K562 (cell line): ENCODE measurements around the gene SYNGR4. TPM values are rescaled to one million over a fixed set of nuclear protein-coding genes. Genes with fewer than 3 reads are reported as not detected.

Experiments
- BRD9 ChIP-seq: fragments of 450-650 bp; IDR thresholded peaks from 2 replicates; pipeline ENCODE4 v1.6.1; 2018; ENCODE audit warnings: low read depth; ENCODE audit not compliant: partially characterized antibody
- DEAF1 ChIP-seq: fragments of 450-650 bp; formaldehyde crosslinking; IDR thresholded peaks from 2 replicates; pipeline ENCODE4 v1.4.0; 2020; ENCODE audit warnings: mild to moderate bottlenecking, moderate library complexity
- ERF ChIP-seq: fragments of 450-650 bp; formaldehyde crosslinking; IDR thresholded peaks from 2 replicates; pipeline ENCODE4 v1.4.0; 2020; ENCODE audit warnings: mild to moderate bottlenecking, mixed read lengths
- GTF3C2 ChIP-seq: IDR thresholded peaks from 3 replicates; pipeline ENCODE4 v1.6.1; 2011; ENCODE audit warnings: borderline replicate concordance, mild to moderate bottlenecking, moderate library complexity; ENCODE audit not compliant: insufficient read length; ENCODE audit errors: extremely low read depth
- HIVEP1 ChIP-seq: fragments of 250-450 bp; sonication (Bioruptor Pico); IDR thresholded peaks from 2 replicates; pipeline ENCODE4 v1.4.0; 2020; ENCODE audit warnings: mild to moderate bottlenecking
- NR2C1 ChIP-seq, 2 experiments: fragments of 450-650 bp; IDR thresholded peaks; 2 replicates each; pipeline ENCODE4 v1.6.1; 2017; ENCODE audit warnings: mild to moderate bottlenecking in 2 of 2, antibody characterized with exemption in 1 of 2, inconsistent platforms in 1 of 2, missing compliant biosample characterization in 1 of 2, missing genetic modification characterization in 1 of 2
- SLC30A9 ChIP-seq: fragments of 250-450 bp; sonication (Bioruptor Pico); IDR thresholded peaks from 2 replicates; pipeline ENCODE4 v1.8.0; 2022; ENCODE audit warnings: mild to moderate bottlenecking, moderate library complexity
- polyA plus RNA-seq, 8 experiments: library from polyadenylated mRNA; depleted of rRNA in 4 of 8; stranded (reverse) in 5 of 8; unstranded in 3 of 8; fragments of >200 nt; fragmentation: Nextera tagmentation in 2 of 8; fragmentation: Illumina TruSeq in 1 of 8; extraction: Ambion mirVana in 2 of 8; extraction: Trizol in 1 of 8; gene quantifications; 2 replicates each; pipeline versions ENCODE4 v1.2.1 to v1.2.3, GENCODE V29; 2011 to 2014; ENCODE audit warnings: inconsistent platforms in 1 of 8, missing spikeins in 1 of 8
- total RNA-seq, 7 experiments: library from RNA; depleted of rRNA in 6 of 7; stranded (reverse); fragments of >200 nt in 6 of 7; fragmentation: Illumina TruSeq in 2 of 7; extraction: Trizol in 2 of 7; gene quantifications; 2 replicates each; pipeline versions ENCODE4 v1.2.1 to v1.2.3, GENCODE V29; 2011 to 2021; ENCODE audit warnings: low replicate concordance in 1 of 7
- TF ChIP-seq, protein P1 (sequence below): fragments of 250-450 bp; sonication (Bioruptor Pico); IDR thresholded peaks from 2 replicates; pipeline ENCODE4 v1.4.0; 2020; ENCODE audit warnings: mild to moderate bottlenecking
- TF ChIP-seq, protein P2 (sequence below): fragments of 200-400 bp; formaldehyde crosslinking; IDR thresholded peaks from 2 replicates; pipeline ENCODE4 v1.6.1; 2017; ENCODE audit warnings: mild to moderate bottlenecking, low read depth, low read length, moderate library complexity
- TF ChIP-seq, protein P3 (sequence below): conservative IDR thresholded peaks from 2 replicates; pipeline ENCODE4 v1.6.1; 2011; ENCODE audit warnings: low read depth, mild to moderate bottlenecking, low read length; ENCODE audit not compliant: control insufficient read depth

Gene SYNGR4
- total and polyA plus RNA-seq, 9 of the 15 experiments (the other 6 are each of a cell fraction or from before 2014, with no cell fraction given): 0.07 to 0.14 TPM; not detected in 7

DNA sequence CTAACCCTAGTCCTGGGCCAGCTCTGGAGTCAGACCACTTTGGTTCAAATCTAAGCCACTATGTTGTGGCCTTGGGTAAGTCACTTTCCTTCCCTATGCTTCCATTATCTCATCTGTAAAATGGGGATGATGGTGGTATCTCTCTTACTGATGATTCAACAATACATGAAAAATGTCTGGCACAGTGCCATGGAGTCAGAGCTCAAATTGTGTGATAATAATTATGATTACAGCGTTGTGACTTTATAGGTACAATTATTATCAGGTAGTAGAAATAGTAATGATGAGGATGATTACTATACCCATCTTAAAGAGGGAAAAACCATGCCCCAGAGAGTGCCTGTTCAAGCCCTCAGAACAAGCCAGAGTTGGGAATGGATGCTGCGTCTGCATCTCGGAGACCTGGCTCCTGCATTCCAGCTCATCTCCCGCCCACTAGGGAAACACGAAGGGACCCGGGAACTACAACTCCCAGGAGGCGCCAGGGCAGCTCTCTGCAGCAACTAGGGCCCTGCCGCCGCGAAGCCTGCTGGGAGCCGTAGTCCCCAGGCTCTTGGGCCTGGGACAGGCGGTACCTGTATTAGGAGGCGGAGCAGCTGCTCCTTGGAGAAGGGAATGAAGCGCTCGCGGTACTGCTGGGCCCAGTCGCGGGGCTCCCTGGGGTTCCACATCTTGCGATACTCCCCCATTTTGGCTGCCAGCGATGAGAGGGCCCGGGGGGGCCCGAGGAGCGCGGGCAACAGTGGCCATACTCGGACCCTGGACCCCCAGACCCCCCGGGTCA, 1.3 kb upstream of the SYNGR4 start (continued):
- TF ChIP-seq ERF (CRISPR knock-in tag) (peak; percentile 78; the same call in 1 of the 2 replicates), GTF3C2 (no peak), NR2C1 (IDR thresholded peaks at IDR 0.05) (no peak), NR2C1 (tag; IDR thresholded peaks at IDR 0.05) (no peak), BRD9 (no peak), SLC30A9 (CRISPR knock-in tag) (no peak), DEAF1 (CRISPR knock-in tag) (no peak), HIVEP1 (0 out of 2 replicates have a peak, but pooled peaks have one; percentile 29)
- TF ChIP-seq, protein P1, sequence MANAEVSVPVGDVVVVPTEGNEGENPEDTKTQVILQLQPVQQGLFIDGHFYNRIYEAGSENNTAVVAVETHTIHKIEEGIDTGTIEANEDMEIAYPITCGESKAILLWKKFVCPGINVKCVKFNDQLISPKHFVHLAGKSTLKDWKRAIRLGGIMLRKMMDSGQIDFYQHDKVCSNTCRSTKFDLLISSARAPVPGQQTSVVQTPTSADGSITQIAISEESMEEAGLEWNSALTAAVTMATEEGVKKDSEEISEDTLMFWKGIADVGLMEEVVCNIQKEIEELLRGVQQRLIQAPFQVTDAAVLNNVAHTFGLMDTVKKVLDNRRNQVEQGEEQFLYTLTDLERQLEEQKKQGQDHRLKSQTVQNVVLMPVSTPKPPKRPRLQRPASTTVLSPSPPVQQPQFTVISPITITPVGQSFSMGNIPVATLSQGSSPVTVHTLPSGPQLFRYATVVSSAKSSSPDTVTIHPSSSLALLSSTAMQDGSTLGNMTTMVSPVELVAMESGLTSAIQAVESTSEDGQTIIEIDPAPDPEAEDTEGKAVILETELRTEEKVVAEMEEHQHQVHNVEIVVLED (CRISPR knock-in tag): peak; percentile 57; the same call in 1 of the 2 replicates
- TF ChIP-seq, protein P2, sequence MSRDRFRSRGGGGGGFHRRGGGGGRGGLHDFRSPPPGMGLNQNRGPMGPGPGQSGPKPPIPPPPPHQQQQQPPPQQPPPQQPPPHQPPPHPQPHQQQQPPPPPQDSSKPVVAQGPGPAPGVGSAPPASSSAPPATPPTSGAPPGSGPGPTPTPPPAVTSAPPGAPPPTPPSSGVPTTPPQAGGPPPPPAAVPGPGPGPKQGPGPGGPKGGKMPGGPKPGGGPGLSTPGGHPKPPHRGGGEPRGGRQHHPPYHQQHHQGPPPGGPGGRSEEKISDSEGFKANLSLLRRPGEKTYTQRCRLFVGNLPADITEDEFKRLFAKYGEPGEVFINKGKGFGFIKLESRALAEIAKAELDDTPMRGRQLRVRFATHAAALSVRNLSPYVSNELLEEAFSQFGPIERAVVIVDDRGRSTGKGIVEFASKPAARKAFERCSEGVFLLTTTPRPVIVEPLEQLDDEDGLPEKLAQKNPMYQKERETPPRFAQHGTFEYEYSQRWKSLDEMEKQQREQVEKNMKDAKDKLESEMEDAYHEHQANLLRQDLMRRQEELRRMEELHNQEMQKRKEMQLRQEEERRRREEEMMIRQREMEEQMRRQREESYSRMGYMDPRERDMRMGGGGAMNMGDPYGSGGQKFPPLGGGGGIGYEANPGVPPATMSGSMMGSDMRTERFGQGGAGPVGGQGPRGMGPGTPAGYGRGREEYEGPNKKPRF: no peak
- TF ChIP-seq, protein P3, sequence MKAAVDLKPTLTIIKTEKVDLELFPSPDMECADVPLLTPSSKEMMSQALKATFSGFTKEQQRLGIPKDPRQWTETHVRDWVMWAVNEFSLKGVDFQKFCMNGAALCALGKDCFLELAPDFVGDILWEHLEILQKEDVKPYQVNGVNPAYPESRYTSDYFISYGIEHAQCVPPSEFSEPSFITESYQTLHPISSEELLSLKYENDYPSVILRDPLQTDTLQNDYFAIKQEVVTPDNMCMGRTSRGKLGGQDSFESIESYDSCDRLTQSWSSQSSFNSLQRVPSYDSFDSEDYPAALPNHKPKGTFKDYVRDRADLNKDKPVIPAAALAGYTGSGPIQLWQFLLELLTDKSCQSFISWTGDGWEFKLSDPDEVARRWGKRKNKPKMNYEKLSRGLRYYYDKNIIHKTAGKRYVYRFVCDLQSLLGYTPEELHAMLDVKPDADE: peak; percentile 99; the same call in 1 of the 2 replicates
